Measurements from ENCODE around the gene SDF2.

- TF ChIP-seq CTCF (IDR thresholded peaks at IDR 0.05) (no peak), POLR2AphosphoS5 (IDR thresholded peaks at IDR 0.05) (peak; percentile 94 to 97 (median 95)), EP300 (IDR thresholded peaks at IDR 0.05) (no peak), POLR2A (IDR thresholded peaks at IDR 0.05) (peak in 2 of 4 donors; percentile 40 to 67)
Observed at GRCh38 chr17:28598799-28599310, 62.9 kb downstream of the SDF2 start, which contains the start of gene SPAG5.

Measured in stomach (tissue), 4 donors.